ENCODE results near the gene HIPK1. TPM values are rescaled to one million over a fixed set of nuclear protein-coding genes. Genes with fewer than 3 reads are reported as not detected.
A peak's percentile ranks its signal among the peaks of the same experiment; 100 is the strongest.

HIPK1 gene
- total and polyA plus RNA-seq, 2 of the 13 experiments (the other 11 are each of a cell fraction or from before 2014, with no cell fraction given), result 20.8 to 33.4 TPM

DNA sequence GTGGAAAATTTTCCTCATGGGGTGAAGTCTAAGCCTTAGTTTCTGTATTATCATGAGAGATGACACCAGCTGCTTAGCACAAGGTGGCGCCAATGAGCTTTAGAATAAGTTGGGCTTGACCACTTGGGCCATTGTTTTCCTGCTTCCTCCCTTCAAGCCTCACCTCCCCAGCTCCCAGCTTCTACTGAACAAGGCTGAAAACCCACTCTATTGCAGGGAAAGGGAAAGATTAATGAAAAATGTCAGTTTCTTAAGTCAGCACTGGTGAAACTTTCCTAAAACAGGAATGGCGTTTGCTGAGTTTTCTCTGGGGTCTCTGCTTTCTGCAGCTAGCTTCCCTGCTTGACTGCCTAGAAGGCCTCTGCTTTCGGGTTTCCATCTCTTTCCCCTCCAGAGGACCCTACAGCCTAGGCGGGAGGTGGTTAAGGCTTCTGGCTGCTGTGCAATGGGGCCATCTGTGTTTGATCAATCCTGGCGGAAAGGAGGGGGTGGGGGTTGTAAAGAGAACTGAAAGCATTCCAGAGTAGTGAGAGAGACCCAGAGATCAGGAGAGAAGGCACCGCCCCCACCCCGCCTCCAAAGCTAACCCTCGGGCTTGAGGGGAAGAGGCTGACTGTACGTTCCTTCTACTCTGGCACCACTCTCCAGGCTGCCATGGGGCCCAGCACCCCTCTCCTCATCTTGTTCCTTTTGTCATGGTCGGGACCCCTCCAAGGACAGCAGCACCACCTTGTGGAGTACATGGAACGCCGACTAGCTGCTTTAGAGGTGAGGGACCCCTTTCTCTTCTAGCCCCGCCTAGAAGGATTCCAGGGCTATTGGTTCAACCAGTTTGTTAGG is 50.0 kb downstream of the HIPK1 start, which contains the start of gene OLFML3 (continued):
- TF ChIP-seq ZNF547 (CRISPR knock-in tag; IDR thresholded peaks at IDR 0.05), result peak; percentile 46; the same call in 1 of the 2 replicates
- TF ChIP-seq RFX5 (IDR thresholded peaks at IDR 0.05; ENCODE audit: low read depth, low read length), result no peak
- no peak for TF ChIP-seq HNRNPLL (IDR thresholded peaks at IDR 0.05; ENCODE audit: low read depth, low read length, poor library complexity, severe bottlenecking)
- TF ChIP-seq ZNF816 (CRISPR knock-in tag; IDR thresholded peaks at IDR 0.05; ENCODE audit: borderline replicate concordance), result no peak
- 0 out of 2 replicates have a peak, but pooled peaks have one; percentile 14 for TF ChIP-seq PATZ1 (CRISPR knock-in tag; IDR thresholded peaks at IDR 0.05)
- TF ChIP-seq PAXIP1 (CRISPR knock-in tag; conservative IDR thresholded peaks at IDR 0.05), result peak; percentile 18; the same call in 1 of the 2 replicates
- TF ChIP-seq KLF16 (CRISPR knock-in tag; IDR thresholded peaks at IDR 0.05), result 0 out of 4 replicates have a peak, but pooled peaks of 1 of the 2 experiments have one; percentile 17
- TF ChIP-seq ZNF644 (CRISPR knock-in tag; IDR thresholded peaks at IDR 0.05; ENCODE audit: low read depth), result 0 out of 2 replicates have a peak, but pooled peaks have one; percentile 9
- TF ChIP-seq MTF1 (CRISPR knock-in tag; IDR thresholded peaks at IDR 0.05), result no peak
- no peak for TF ChIP-seq TBP (CRISPR knock-in tag; IDR thresholded peaks at IDR 0.05)
- no peak for TF ChIP-seq NONO (IDR thresholded peaks at IDR 0.05)
- no peak for TF ChIP-seq NONO (CRISPR knock-in tag; conservative IDR thresholded peaks at IDR 0.05)
- TF ChIP-seq EED (CRISPR knock-in tag; IDR thresholded peaks at IDR 0.05), result no peak
- TF ChIP-seq AGO2 (optimal IDR thresholded peaks at IDR 0.05; ENCODE audit: low read depth, low read length), result no peak
- TF ChIP-seq TARDBP (CRISPR knock-in tag; IDR thresholded peaks at IDR 0.05), result no peak; the same call in 1 of the 2 replicates
- TF ChIP-seq, protein P1, sequence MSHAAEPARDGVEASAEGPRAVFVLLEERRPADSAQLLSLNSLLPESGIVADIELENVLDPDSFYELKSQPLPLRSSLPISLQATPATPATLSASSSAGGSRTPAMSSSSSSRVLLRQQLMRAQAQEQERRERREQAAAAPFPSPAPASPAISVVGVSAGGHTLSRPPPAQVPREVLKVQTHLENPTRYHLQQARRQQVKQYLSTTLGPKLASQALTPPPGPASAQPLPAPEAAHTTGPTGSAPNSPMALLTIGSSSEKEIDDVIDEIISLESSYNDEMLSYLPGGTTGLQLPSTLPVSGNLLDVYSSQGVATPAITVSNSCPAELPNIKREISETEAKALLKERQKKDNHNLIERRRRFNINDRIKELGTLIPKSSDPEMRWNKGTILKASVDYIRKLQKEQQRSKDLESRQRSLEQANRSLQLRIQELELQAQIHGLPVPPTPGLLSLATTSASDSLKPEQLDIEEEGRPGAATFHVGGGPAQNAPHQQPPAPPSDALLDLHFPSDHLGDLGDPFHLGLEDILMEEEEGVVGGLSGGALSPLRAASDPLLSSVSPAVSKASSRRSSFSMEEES (CRISPR knock-in tag; IDR thresholded peaks at IDR 0.05), result no peak
- TF ChIP-seq STAG1 (CRISPR knock-in tag; IDR thresholded peaks at IDR 0.05), result peak; percentile 76
- TF ChIP-seq ZBTB49 (CRISPR knock-in tag; IDR thresholded peaks at IDR 0.05; ENCODE audit: borderline replicate concordance), result no peak
- TF ChIP-seq SALL1 (CRISPR knock-in tag; IDR thresholded peaks at IDR 0.05), result peak; percentile 42
- no peak for TF ChIP-seq MAFG (CRISPR knock-in tag; IDR thresholded peaks at IDR 0.05)
